H1 (cell line): ENCODE data around the gene PIP4K2C. TPM values are rescaled to one million over a fixed set of nuclear protein-coding genes. Genes with fewer than 3 reads are reported as not detected.

ENCODE experiments used
- TEAD4 ChIP-seq: IDR thresholded peaks from 2 replicates; pipeline ENCODE4 v1.6.1; 2012; ENCODE audit warnings: low read depth, low read length, inconsistent platforms, mixed read lengths
- polyA plus RNA-seq, 7 experiments: library from polyadenylated mRNA; depleted of rRNA in 3 of 7; stranded (reverse) in 5 of 7; unstranded in 2 of 7; fragments of >200 nt in 5 of 7; fragments of 200-250 nt in 2 of 7; gene quantifications; 1 replicate in 5 of 7; 2 replicates in 1 of 7; 4 replicates in 1 of 7; pipeline versions ENCODE4 v1.2.1 to v1.2.3, GENCODE V29; 2011 to 2013; ENCODE audit warnings: missing spikeins in 2 of 7, mixed read lengths in 2 of 7
- total RNA-seq: library from RNA; stranded (reverse); fragmentation: NEBNext Ultra II Directional; extraction: Animal tissue kit (Norgen Biotek cat#: 25700); gene quantifications from 2 replicates; pipeline ENCODE4 v1.2.1, GENCODE V29; 2021

Gene PIP4K2C
- total and polyA plus RNA-seq, 2 of the 8 experiments (the other 6 are each of a cell fraction or from before 2014, with no cell fraction given), result 25.0 to 27.1 TPM

DNA sequence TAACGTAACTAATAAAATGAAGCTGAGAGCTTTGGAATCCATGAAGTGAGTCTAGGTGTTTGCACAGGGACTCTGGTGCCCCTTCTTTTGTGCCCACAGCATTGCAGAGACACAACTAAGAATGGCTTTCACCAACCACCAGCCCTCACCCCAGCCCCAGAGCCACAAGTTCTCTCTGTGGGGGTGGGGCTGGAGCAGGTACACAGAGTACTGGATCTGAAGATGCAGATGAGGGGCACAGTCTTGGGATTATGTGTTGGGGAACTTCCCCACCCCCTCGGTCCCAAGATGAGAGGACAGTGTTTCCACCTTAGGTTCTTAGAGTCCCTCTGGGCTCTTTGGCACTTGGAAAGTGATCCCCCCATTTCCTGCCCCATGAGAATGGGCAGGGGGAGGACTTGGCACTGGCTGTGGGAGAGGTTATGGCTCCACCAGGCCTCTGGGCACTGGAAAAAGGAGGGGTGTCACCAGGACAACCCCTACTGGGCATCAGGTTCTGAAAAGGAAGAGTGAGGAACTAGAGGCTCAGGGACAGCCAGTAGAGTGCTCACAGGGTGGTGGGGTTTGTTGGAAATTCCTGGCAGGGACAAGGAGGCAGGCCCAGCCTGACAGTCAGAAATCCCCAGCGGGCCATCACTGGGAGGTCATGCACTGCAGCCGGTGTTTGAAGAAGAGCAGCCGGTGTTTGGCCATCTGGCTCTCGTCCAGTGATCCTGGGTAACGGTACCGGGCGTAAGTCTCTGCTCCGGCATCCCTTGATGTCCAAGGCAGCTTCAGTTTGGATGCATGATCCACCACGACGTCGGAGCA, 35.3 kb downstream of the PIP4K2C start (continued):
- TF ChIP-seq TEAD4, result no peak
